Ascending aorta (tissue), 2 donors: ENCODE measurements around the gene RGS7. TPM values are rescaled to one million over a fixed set of nuclear protein-coding genes. Genes with fewer than 3 reads are reported as not detected.
"Not testable (repeated sequence)": the region's sequence is repeated elsewhere in the genome, so short reads cannot be mapped to it uniquely, and the experiment has no call there.

ENCODE experiments used
- DNase-seq, 2 donors: peaks; one replicate each; pipeline ENCODE4 v3.0.0-alpha.2; 2019; ENCODE audit warnings: low spot score in 2 of 2
- H3K27ac ChIP-seq, 2 donors: fragments of 200-600 bp; sonication (generic); one replicate each; pipeline ENCODE4 v1.5.1; 2016 to 2017; ENCODE audit warnings: mild to moderate bottlenecking in 1 of 2
- H3K27me3 ChIP-seq: fragments of 200-600 bp; sonication (generic); one replicate; pipeline ENCODE4 v1.5.1; 2017
- H3K36me3 ChIP-seq, 2 donors: fragments of 200-600 bp; sonication (generic); one replicate each; pipeline ENCODE4 v1.5.1; 2016
- H3K4me1 ChIP-seq, 2 donors: fragments of 200-600 bp; sonication (generic); one replicate each; pipeline ENCODE4 v1.5.1; 2016 to 2017; ENCODE audit warnings: mild to moderate bottlenecking in 1 of 2
- H3K4me3 ChIP-seq, 2 donors: fragments of 200-600 bp; sonication (generic); one replicate each; pipeline ENCODE4 v1.5.1; 2016 to 2017; ENCODE audit warnings: mild to moderate bottlenecking in 1 of 2
- H3K9me3 ChIP-seq, 2 donors: fragments of 200-600 bp; sonication (generic); one replicate each; pipeline ENCODE4 v1.5.1; 2016
- intact Hi-C: fragments of 100-400 bp; cut with DNase I; formaldehyde crosslinking; loops from one replicate; pipeline ENCODE4 v1.15.1; 2023
- total RNA-seq: library from RNA; depleted of rRNA; stranded (reverse); fragments of >200 nt; gene quantifications from one replicate; pipeline ENCODE4 v1.1.0, GENCODE V29; 2016
- TF ChIP-seq, protein P1 (sequence below), 3 experiments: fragments of 200-600 bp in 2 of 3; fragments of 450-650 bp in 1 of 3; sonication (generic) in 2 of 3; IDR thresholded peaks; one replicate each; pipeline ENCODE4 v1.5.1; 2016 to 2019; ENCODE audit warnings: antibody characterized with exemption in 3 of 3, mild to moderate bottlenecking in 1 of 3, moderate library complexity in 1 of 3

Gene RGS7
- total RNA-seq, 1 donor from 2014 or later = not detected

DNA sequence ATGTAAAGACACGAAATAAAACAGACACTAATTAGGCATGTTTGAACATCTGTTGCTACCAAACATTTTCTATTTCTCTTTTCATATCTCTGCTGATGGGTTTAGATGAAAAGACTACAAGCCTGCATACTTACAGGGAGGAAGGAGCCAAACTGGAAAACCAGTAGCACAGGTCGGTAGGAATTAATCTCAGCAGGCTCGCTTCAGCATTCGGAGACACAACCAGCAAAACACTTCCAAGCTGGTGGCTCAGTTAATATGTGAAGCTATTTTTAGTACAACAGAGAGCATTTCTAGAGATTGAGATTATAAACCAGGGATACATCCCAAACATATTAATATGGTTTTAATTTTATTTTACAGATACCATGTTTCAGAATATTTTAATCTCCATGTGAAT is 444.2 kb downstream of the RGS7 start:
- DNase-seq = no peak
- TF ChIP-seq, protein P1, sequence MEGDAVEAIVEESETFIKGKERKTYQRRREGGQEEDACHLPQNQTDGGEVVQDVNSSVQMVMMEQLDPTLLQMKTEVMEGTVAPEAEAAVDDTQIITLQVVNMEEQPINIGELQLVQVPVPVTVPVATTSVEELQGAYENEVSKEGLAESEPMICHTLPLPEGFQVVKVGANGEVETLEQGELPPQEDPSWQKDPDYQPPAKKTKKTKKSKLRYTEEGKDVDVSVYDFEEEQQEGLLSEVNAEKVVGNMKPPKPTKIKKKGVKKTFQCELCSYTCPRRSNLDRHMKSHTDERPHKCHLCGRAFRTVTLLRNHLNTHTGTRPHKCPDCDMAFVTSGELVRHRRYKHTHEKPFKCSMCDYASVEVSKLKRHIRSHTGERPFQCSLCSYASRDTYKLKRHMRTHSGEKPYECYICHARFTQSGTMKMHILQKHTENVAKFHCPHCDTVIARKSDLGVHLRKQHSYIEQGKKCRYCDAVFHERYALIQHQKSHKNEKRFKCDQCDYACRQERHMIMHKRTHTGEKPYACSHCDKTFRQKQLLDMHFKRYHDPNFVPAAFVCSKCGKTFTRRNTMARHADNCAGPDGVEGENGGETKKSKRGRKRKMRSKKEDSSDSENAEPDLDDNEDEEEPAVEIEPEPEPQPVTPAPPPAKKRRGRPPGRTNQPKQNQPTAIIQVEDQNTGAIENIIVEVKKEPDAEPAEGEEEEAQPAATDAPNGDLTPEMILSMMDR (IDR thresholded peaks at IDR 0.05) = no peak
- Histone ChIP-seq H3K27ac (no peak overlapping the region), H3K4me1 (no peaks in the 10 kb centered on the region), H3K9me3 (no peaks in the 10 kb centered on the region), H3K27me3 (no peaks in the 10 kb centered on the region), H3K4me3 (no peak overlapping the region), H3K36me3 (no peaks in the 10 kb centered on the region)
- intact Hi-C loops = no loop called here

DNA sequence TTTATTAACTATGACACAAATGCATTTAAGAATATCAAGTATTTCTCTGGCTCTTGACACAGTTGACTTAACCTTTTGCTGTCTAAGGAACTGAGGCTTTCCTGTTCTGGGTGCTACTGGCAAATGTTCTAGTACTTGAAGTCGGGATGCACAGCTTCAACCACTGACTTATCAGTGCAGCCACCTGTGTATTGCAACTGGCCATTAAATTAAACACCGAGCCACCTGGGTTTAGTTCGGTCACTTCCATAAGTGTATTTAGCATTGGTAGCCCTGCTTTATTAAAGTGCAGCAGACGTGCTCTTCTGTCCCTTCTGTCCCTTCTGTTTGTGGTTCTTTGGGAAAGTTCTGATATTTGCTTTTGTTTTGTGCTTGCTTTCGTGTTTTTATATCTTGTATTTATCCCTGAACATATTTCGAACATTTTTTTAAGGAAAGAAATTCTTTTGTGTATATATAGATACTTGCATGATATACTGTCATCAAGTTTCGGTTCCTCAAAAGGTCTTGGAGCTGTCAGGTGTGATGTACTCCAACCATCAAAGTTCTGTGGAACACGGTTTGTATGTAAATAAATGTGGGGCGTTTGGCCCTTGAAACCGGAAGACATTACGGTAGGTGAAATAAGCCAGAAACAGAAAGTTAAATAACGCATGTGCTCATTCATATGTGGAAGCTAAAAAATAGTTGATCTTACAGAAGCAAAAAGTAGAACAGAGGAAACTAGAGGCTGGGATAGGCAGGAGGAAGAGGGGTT is 447.1 kb downstream of the RGS7 start:
- no peaks in the 10 kb centered on the region for H3K27me3 ChIP-seq
- H3K27ac ChIP-seq = no peak overlapping the region
- H3K4me1 ChIP-seq = no peaks in the 10 kb centered on the region
- intact Hi-C loops = no loop called here
- TF ChIP-seq, protein P1 (IDR thresholded peaks at IDR 0.05) = no peak
- no peaks in the 10 kb centered on the region for H3K9me3 ChIP-seq
- no peaks in the 10 kb centered on the region for H3K36me3 ChIP-seq
- H3K4me3 ChIP-seq = no peak overlapping the region
- no peak for DNase-seq

DNA sequence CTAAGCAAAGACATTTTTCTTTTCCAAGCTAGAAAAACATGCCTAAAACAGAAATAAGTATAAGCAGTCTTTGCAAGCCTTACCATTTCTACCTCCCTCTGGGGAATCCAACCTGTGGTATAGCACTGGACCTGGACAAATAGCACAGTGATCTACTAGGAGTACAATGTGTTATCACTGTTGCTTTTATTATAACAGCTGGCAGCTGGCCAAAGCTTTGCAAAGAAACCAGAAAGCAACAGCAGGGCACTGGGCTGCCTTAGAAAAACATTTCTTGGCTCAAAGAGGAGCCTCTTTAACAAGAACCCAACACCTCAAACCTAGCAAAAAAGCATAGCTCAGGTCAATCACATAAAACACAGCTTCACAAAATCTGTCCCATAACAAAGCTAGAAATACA is 450.5 kb downstream of the RGS7 start:
- TF ChIP-seq, protein P1 (IDR thresholded peaks at IDR 0.05) = no peak
- no peaks in the 10 kb centered on the region for H3K9me3 ChIP-seq
- no peaks in the 10 kb centered on the region for H3K27me3 ChIP-seq
- no peaks in the 10 kb centered on the region for H3K4me1 ChIP-seq
- H3K36me3 ChIP-seq = no peaks in the 10 kb centered on the region
- no peak overlapping the region for H3K27ac ChIP-seq
- intact Hi-C loops = no loop called here
- no peak for DNase-seq
- H3K4me3 ChIP-seq = no peak overlapping the region

DNA sequence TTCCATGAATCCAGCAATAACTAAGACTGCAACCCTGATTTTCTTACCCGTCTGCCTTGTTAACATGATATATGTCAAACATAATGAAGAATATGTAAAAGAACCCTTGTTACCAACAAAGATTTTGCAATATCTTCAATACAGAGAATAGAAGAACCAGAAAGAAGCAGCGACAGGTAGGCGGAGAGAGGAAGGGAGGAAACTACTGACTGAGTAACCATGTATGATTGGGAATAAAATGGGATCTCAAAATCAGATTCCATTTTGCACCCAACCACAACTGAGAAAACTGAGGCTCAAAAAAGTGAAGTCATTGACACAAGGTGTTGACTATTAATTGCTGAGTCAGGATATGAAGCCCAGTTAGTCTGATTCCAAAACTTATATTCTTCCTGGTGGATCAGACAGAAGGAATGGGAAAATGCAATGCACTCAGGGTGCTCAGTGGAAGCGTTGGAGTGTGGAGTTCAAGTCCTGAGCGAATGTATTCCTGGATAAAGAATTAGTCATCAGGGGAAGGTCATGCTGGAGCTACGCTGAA is 451.7 kb downstream of the RGS7 start:
- no peak overlapping the region for H3K27ac ChIP-seq
- peaks cover 0 to 2% of the 10 kb centered on the region in 2 donors for H3K9me3 ChIP-seq
- no peaks in the 10 kb centered on the region for H3K4me1 ChIP-seq
- H3K27me3 ChIP-seq = no peaks in the 10 kb centered on the region
- DNase-seq = no peak
- no peak overlapping the region for H3K4me3 ChIP-seq
- intact Hi-C loops = no loop called here
- no peaks in the 10 kb centered on the region for H3K36me3 ChIP-seq
- TF ChIP-seq, protein P1 (IDR thresholded peaks at IDR 0.05) = no peak

DNA sequence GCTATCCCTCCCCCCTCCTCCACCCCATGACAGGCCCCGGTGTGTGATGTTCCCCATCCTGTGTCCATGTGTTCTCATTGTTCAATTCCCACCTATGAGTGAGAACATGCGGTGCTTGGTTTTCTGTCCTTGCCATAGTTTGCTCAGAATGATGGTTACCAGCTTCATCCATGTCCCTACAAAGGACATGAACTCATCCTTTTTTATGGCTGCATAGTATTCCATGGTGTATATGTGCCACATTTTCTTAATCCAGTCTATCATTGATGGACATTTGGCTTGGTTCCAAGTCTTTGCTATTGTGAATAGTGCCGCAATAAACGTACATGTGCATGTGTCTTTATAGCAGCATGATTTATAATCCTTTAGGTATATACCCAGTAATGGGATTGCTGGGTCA is 461.6 kb downstream of the RGS7 start:
- H3K9me3 ChIP-seq, intact Hi-C loops, H3K36me3 ChIP-seq, H3K27me3 ChIP-seq, H3K4me3 ChIP-seq, H3K27ac ChIP-seq, H3K4me1 ChIP-seq, DNase-seq: not testable (repeated sequence)

DNA sequence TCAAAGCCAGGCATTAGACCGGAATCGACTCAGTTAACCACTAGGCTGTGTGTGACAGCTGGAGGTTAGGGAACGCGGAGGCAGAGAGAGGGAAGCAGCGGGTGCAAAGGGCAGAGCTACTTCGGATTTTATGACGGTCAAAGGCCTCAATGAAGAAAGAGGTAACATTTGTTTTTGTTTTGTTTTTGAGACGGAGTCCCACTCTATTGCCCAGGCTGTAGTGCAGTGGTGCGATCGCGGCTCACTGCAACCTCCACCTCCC is 468.3 kb downstream of the RGS7 start:
- Histone ChIP-seq H3K27ac (no peak overlapping the region), H3K36me3 (no peaks in the 10 kb centered on the region), H3K27me3 (no peaks in the 10 kb centered on the region), H3K4me1 (no peaks in the 10 kb centered on the region), H3K4me3 (no peak overlapping the region), H3K9me3 (no peaks in the 10 kb centered on the region)
- no peak for DNase-seq
- TF ChIP-seq, protein P1 (IDR thresholded peaks at IDR 0.05) = no peak
- intact Hi-C loops = no loop called here
